Measurements from ENCODE around the gene SENP8. TPM values are rescaled to one million over a fixed set of nuclear protein-coding genes. Genes with fewer than 3 reads are reported as not detected.

Gene SENP8
- total and polyA plus RNA-seq, 2 of the 13 experiments (the other 11 are each of a cell fraction or from before 2014, with no cell fraction given): 2.7 to 3.0 TPM

- ChIA-PET CTCF (ENCODE audit: low intra/inter-chr PET ratio, low total read pairs) (interaction anchor here (1.1 kb wide), 1 partner anchor 353 kb away, joined by 4 read pairs; no protein-coding TSS in a partner anchor), POLR2A (no interaction called here)
- Histone ChIP-seq H3K9ac (ENCODE audit: insufficient read depth, low read depth, low read length) (no peak overlapping the region), H3K4me3 (replicated peaks in 1 of 3; ENCODE audit: insufficient read depth in 1 of 3, low read depth in 2 of 3, low read length in 3 of 3) (no peak overlapping the region), H3K36me3 (replicated peaks in 1 of 2; ENCODE audit: control insufficient read depth in 1 of 2, insufficient read depth in 2 of 2, low read length in 2 of 2) (no peaks in the 10 kb centered on the region), H3K4me1 (ENCODE audit: insufficient read depth, low read length) (peaks cover 11% of the 10 kb centered on the region), H2AFZ (ENCODE audit: low read length) (no peak overlapping the region), H3K79me2 (ENCODE audit: insufficient read depth, low read length) (no peaks in the 10 kb centered on the region), H3K27me3 (ENCODE audit: control insufficient read depth in 1 of 2, insufficient read depth in 2 of 2, low read length in 2 of 2) (peaks cover 0 to 14% of the 10 kb centered on the region in 2 experiments; a peak in 3 of 5 replicates), H4K20me1 (ENCODE audit: insufficient read depth, low read length) (no peaks in the 10 kb centered on the region), H3K9me3 (ENCODE audit: low read length) (no peaks in the 10 kb centered on the region), H3K27ac (ENCODE audit: extremely low read length, insufficient read depth, low read length) (no peak overlapping the region), H3K4me2 (ENCODE audit: low read depth, low read length) (no peak overlapping the region)
- no peak for DNase-seq (ENCODE audit: low spot score)
- in situ Hi-C loops (cut with HindIII; ENCODE audit: extremely low pct_ligation_motif_present, low pct_unique_long_range_greater_than_20kb): loop anchor here (10.0 kb wide), 1 partner anchor 410 kb away; no protein-coding TSS in a partner anchor
- TF ChIP-seq, protein P1, sequence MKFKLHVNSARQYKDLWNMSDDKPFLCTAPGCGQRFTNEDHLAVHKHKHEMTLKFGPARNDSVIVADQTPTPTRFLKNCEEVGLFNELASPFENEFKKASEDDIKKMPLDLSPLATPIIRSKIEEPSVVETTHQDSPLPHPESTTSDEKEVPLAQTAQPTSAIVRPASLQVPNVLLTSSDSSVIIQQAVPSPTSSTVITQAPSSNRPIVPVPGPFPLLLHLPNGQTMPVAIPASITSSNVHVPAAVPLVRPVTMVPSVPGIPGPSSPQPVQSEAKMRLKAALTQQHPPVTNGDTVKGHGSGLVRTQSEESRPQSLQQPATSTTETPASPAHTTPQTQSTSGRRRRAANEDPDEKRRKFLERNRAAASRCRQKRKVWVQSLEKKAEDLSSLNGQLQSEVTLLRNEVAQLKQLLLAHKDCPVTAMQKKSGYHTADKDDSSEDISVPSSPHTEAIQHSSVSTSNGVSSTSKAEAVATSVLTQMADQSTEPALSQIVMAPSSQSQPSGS (CRISPR knock-in tag; IDR thresholded peaks at IDR 0.05): no peak
- TF ChIP-seq NCOA5 (CRISPR knock-in tag; IDR thresholded peaks at IDR 0.05) (no peak), MBNL3 (CRISPR knock-in tag; conservative IDR thresholded peaks at IDR 0.05) (no peak), ZNF816 (CRISPR knock-in tag; IDR thresholded peaks at IDR 0.05; ENCODE audit: borderline replicate concordance) (no peak), MYC (CRISPR knock-in tag; IDR thresholded peaks at IDR 0.05; ENCODE audit: borderline replicate concordance) (no peak), GPN1 (CRISPR knock-in tag; IDR thresholded peaks at IDR 0.05; ENCODE audit: borderline replicate concordance) (no peak)
- TF ChIP-seq, protein P2, sequence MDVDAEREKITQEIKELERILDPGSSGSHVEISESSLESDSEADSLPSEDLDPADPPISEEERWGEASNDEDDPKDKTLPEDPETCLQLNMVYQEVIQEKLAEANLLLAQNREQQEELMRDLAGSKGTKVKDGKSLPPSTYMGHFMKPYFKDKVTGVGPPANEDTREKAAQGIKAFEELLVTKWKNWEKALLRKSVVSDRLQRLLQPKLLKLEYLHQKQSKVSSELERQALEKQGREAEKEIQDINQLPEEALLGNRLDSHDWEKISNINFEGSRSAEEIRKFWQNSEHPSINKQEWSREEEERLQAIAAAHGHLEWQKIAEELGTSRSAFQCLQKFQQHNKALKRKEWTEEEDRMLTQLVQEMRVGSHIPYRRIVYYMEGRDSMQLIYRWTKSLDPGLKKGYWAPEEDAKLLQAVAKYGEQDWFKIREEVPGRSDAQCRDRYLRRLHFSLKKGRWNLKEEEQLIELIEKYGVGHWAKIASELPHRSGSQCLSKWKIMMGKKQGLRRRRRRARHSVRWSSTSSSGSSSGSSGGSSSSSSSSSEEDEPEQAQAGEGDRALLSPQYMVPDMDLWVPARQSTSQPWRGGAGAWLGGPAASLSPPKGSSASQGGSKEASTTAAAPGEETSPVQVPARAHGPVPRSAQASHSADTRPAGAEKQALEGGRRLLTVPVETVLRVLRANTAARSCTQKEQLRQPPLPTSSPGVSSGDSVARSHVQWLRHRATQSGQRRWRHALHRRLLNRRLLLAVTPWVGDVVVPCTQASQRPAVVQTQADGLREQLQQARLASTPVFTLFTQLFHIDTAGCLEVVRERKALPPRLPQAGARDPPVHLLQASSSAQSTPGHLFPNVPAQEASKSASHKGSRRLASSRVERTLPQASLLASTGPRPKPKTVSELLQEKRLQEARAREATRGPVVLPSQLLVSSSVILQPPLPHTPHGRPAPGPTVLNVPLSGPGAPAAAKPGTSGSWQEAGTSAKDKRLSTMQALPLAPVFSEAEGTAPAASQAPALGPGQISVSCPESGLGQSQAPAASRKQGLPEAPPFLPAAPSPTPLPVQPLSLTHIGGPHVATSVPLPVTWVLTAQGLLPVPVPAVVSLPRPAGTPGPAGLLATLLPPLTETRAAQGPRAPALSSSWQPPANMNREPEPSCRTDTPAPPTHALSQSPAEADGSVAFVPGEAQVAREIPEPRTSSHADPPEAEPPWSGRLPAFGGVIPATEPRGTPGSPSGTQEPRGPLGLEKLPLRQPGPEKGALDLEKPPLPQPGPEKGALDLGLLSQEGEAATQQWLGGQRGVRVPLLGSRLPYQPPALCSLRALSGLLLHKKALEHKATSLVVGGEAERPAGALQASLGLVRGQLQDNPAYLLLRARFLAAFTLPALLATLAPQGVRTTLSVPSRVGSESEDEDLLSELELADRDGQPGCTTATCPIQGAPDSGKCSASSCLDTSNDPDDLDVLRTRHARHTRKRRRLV (CRISPR knock-in tag; IDR thresholded peaks at IDR 0.05): no peak
- TF ChIP-seq, protein P3, sequence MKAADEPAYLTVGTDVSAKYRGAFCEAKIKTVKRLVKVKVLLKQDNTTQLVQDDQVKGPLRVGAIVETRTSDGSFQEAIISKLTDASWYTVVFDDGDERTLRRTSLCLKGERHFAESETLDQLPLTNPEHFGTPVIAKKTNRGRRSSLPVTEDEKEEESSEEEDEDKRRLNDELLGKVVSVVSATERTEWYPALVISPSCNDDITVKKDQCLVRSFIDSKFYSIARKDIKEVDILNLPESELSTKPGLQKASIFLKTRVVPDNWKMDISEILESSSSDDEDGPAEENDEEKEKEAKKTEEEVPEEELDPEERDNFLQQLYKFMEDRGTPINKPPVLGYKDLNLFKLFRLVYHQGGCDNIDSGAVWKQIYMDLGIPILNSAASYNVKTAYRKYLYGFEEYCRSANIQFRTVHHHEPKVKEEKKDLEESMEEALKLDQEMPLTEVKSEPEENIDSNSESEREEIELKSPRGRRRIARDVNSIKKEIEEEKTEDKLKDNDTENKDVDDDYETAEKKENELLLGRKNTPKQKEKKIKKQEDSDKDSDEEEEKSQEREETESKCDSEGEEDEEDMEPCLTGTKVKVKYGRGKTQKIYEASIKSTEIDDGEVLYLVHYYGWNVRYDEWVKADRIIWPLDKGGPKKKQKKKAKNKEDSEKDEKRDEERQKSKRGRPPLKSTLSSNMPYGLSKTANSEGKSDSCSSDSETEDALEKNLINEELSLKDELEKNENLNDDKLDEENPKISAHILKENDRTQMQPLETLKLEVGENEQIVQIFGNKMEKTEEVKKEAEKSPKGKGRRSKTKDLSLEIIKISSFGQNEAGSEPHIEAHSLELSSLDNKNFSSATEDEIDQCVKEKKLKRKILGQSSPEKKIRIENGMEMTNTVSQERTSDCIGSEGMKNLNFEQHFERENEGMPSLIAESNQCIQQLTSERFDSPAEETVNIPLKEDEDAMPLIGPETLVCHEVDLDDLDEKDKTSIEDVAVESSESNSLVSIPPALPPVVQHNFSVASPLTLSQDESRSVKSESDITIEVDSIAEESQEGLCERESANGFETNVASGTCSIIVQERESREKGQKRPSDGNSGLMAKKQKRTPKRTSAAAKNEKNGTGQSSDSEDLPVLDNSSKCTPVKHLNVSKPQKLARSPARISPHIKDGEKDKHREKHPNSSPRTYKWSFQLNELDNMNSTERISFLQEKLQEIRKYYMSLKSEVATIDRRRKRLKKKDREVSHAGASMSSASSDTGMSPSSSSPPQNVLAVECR (CRISPR knock-in tag; IDR thresholded peaks at IDR 0.05; ENCODE audit: borderline replicate concordance): no peak
- TF ChIP-seq, protein P4, sequence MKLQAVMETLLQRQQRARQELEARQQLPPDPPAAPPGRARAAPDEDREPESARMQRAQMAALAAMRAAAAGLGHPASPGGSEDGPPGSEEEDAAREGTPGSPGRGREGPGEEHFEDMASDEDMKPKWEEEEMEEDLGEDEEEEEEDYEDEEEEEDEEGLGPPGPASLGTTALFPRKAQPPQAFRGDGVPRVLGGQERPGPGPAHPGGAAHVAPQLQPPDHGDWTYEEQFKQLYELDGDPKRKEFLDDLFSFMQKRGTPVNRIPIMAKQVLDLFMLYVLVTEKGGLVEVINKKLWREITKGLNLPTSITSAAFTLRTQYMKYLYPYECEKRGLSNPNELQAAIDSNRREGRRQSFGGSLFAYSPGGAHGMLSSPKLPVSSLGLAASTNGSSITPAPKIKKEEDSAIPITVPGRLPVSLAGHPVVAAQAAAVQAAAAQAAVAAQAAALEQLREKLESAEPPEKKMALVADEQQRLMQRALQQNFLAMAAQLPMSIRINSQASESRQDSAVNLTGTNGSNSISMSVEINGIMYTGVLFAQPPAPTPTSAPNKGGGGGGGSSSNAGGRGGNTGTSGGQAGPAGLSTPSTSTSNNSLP (IDR thresholded peaks at IDR 0.05; ENCODE audit: low read depth, low read length): no peak
- TF ChIP-seq, protein P5, sequence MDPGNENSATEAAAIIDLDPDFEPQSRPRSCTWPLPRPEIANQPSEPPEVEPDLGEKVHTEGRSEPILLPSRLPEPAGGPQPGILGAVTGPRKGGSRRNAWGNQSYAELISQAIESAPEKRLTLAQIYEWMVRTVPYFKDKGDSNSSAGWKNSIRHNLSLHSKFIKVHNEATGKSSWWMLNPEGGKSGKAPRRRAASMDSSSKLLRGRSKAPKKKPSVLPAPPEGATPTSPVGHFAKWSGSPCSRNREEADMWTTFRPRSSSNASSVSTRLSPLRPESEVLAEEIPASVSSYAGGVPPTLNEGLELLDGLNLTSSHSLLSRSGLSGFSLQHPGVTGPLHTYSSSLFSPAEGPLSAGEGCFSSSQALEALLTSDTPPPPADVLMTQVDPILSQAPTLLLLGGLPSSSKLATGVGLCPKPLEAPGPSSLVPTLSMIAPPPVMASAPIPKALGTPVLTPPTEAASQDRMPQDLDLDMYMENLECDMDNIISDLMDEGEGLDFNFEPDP (CRISPR knock-in tag; conservative IDR thresholded peaks at IDR 0.05): no peak
- intact Hi-C loops (cut with micrococcal nuclease; ENCODE audit: unreplicated experiment): no loop called here
- no peak for ATAC-seq
- no peak for FAIRE-seq
- WGBS (ENCODE audit: low lambda C conversion rate): 69% methylated on average over 7 of the region's 7 CpGs
- no TSS peak for BruUV-seq (replicated peaks)
Measured at GRCh38 chr15:72154316-72154715, 36.1 kb downstream of the SENP8 start.

Measured in HepG2 (cell line).